Heart right ventricle (tissue), 16 donors: ENCODE data around the gene MAP3K2. TPM values are rescaled to one million over a fixed set of nuclear protein-coding genes. Genes with fewer than 3 reads are reported as not detected.

ENCODE experiments used
- ATAC-seq, 8 donors: fragments of 200-7000 bp; cut with Tn5 transposase; one replicate each; pipeline ENCODE4 v1.9.1; 2020; ENCODE audit warnings: mild to moderate bottlenecking in 8 of 8, moderate library complexity in 8 of 8, moderate number of reproducible peaks in 1 of 8
- DNase-seq, 2 donors: peaks; one replicate each; pipeline ENCODE4 v3.0.0-alpha.2; 2020
- H3K27ac ChIP-seq, 10 donors: fragments of 200-600 bp; sonication (generic) in 2 of 10; one replicate each; pipeline versions ENCODE4 v1.5.0 to v1.8.0; 2020 to 2022; ENCODE audit warnings: mild to moderate bottlenecking in 3 of 10
- H3K27me3 ChIP-seq, 7 donors: fragments of 200-600 bp; one replicate each; pipeline ENCODE4 v1.8.0; 2021 to 2022; ENCODE audit warnings: mild to moderate bottlenecking in 2 of 7
- H3K36me3 ChIP-seq, 9 donors: fragments of 200-600 bp; sonication (generic) in 1 of 9; one replicate each; pipeline versions ENCODE4 v1.5.0 to v1.8.0; 2020 to 2022; ENCODE audit warnings: mild to moderate bottlenecking in 2 of 9
- H3K4me1 ChIP-seq, 9 donors: fragments of 200-600 bp; sonication (generic) in 1 of 9; one replicate each; pipeline versions ENCODE4 v1.5.0 to v1.8.0; 2020 to 2022; ENCODE audit warnings: mild to moderate bottlenecking in 4 of 9
- H3K4me3 ChIP-seq, 10 donors: fragments of 200-600 bp; sonication (generic) in 2 of 10; one replicate each; pipeline versions ENCODE4 v1.5.0 to v1.8.0; 2020 to 2022; ENCODE audit warnings: mild to moderate bottlenecking in 7 of 10, moderate library complexity in 2 of 10
- H3K9me3 ChIP-seq, 11 donors: fragments of 200-600 bp in 10 of 11; sonication (generic) in 2 of 11; one replicate each; pipeline versions ENCODE4 v1.5.0 to v1.8.0; 2013 to 2022; ENCODE audit warnings: mild to moderate bottlenecking in 2 of 11, control low read depth in 1 of 11, moderate library complexity in 1 of 11
- WGBS, 2 donors: extraction: QIAGEN DNeasy Blood & Tissue Kit; methylation state at CpG; one replicate each; pipeline ENCODE4 v1.1.7; 2013; ENCODE audit warnings: inconsistent platforms in 1 of 2; 5-methylcytosine and 5-hydroxymethylcytosine counted together
- intact Hi-C, 10 donors: fragments of 100-400 bp; cut with DNase I; formaldehyde crosslinking; loops; one replicate each; pipeline versions ENCODE4 v1.11.1 to v1.14.2; 2022
- polyA plus RNA-seq, 2 donors: library from polyadenylated mRNA; stranded (reverse); fragments of 200-250 nt; gene quantifications; one replicate each; pipeline ENCODE4 v1.2.3, GENCODE V29; 2013
- total RNA-seq, 10 donors: library from RNA; stranded (reverse); fragmentation: NEBNext Ultra II Directional in 3 of 10; extraction: Animal tissue kit (Norgen Biotek cat#: 25700) in 3 of 10; gene quantifications; one replicate each; pipeline versions ENCODE4 v1.2.1 to v1.2.4, GENCODE V29; 2021 to 2023
- TF ChIP-seq, protein P1 (sequence below), 9 donors: fragments of 200-600 bp; sonication (generic) in 2 of 9; IDR thresholded peaks; one replicate each; pipeline versions ENCODE4 v1.5.0 to v1.8.0; 2021 to 2022; ENCODE audit warnings: antibody characterized with exemption in 9 of 9, mild to moderate bottlenecking in 5 of 9, moderate library complexity in 1 of 9
- donor health status: Arrhythmogenic right ventricular cardiomyopathy.
- donor health status: ischemic (EF 13 %, LVEDD 7.1; RV severe dilation, severe dysfunction).
- donor health status: healthy with polysubstance abuse.
- donor health status: DM: no; HTN: yes; CAD: no.
- donor health status: DM: no; HTN: no; CAD: no.
- donor health status: ischemic (EF 25% LVEDD 6.9; RV normal size, moderate dysfunction).
- donor health status: ischemic (EF 25% LVEDD 5.7; RV mildly dilated, moderate dysfunction).
- donor health status: healthy.
- donor health status: DM: yes; HTN: yes; CAD: no.
- donor health status: Ischemic cardiomyopathy.
- donor health status: ischemic (EF 35%, LVEDD 5.7; RV mildly dilated, moderate dysfunction).
- donor health status: nonischemic (EF 11% LVEDD 7.7; RV severe dilation, severe dysfunction).
- donor health status: DM: yes; HTN: yes; CAD: no.
- donor health status: PGD.
- donor health status: ischemic (EF 29% LVEDD 5.4; RV normal size, mild dysfunction).
- donor health status: nonischemic (EF 23%, LVEDD 6.1; RV moderate dilation, normal function).

Gene MAP3K2
- total and polyA plus RNA-seq, 12 donors: 2.9 to 30.9 (median 25.2) TPM

- no peaks in the 10 kb centered on the region for H3K27me3 ChIP-seq
- intact Hi-C loops: no loop called here
- TF ChIP-seq, protein P1, sequence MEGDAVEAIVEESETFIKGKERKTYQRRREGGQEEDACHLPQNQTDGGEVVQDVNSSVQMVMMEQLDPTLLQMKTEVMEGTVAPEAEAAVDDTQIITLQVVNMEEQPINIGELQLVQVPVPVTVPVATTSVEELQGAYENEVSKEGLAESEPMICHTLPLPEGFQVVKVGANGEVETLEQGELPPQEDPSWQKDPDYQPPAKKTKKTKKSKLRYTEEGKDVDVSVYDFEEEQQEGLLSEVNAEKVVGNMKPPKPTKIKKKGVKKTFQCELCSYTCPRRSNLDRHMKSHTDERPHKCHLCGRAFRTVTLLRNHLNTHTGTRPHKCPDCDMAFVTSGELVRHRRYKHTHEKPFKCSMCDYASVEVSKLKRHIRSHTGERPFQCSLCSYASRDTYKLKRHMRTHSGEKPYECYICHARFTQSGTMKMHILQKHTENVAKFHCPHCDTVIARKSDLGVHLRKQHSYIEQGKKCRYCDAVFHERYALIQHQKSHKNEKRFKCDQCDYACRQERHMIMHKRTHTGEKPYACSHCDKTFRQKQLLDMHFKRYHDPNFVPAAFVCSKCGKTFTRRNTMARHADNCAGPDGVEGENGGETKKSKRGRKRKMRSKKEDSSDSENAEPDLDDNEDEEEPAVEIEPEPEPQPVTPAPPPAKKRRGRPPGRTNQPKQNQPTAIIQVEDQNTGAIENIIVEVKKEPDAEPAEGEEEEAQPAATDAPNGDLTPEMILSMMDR (IDR thresholded peaks at IDR 0.05): no peak
- WGBS, 2 donors: 92 to 93% methylated on average over 3 of the region's 3 CpGs
- H3K27ac ChIP-seq: no peak overlapping the region
- H3K36me3 ChIP-seq: peaks cover 0 to 100% (median 57%) of the 10 kb centered on the region in 9 donors
- peaks cover 0 to 5% (median 0%) of the 10 kb centered on the region in 9 donors for H3K4me1 ChIP-seq
- DNase-seq: no peak
- H3K9me3 ChIP-seq: no peaks in the 10 kb centered on the region
- ATAC-seq: no peak
- H3K4me3 ChIP-seq: no peak overlapping the region
Measured at GRCh38 chr2:127310980-127311379, 76.8 kb downstream of the MAP3K2 start.

GRCh38 chr2:127309468-127309867 lies 78.3 kb downstream of the MAP3K2 start:
- Histone ChIP-seq H3K4me1 (peaks cover 0 to 5% (median 0%) of the 10 kb centered on the region in 9 donors), H3K4me3 (no peak overlapping the region), H3K9me3 (no peaks in the 10 kb centered on the region), H3K36me3 (peaks cover 0 to 100% (median 42%) of the 10 kb centered on the region in 9 donors), H3K27me3 (no peaks in the 10 kb centered on the region), H3K27ac (no peak overlapping the region)
- intact Hi-C loops: no loop called here
- ATAC-seq (no peak), DNase-seq (no peak)
- WGBS, 2 donors: 92 to 94% methylated on average over 4 of the region's 4 CpGs
- TF ChIP-seq, protein P1 (IDR thresholded peaks at IDR 0.05): no peak

- TF ChIP-seq, protein P1 (IDR thresholded peaks at IDR 0.05): no peak
- intact Hi-C loops: no loop called here
Measured at GRCh38 chr2:127308586-127309138, 79.1 kb downstream of the MAP3K2 start.

DNA sequence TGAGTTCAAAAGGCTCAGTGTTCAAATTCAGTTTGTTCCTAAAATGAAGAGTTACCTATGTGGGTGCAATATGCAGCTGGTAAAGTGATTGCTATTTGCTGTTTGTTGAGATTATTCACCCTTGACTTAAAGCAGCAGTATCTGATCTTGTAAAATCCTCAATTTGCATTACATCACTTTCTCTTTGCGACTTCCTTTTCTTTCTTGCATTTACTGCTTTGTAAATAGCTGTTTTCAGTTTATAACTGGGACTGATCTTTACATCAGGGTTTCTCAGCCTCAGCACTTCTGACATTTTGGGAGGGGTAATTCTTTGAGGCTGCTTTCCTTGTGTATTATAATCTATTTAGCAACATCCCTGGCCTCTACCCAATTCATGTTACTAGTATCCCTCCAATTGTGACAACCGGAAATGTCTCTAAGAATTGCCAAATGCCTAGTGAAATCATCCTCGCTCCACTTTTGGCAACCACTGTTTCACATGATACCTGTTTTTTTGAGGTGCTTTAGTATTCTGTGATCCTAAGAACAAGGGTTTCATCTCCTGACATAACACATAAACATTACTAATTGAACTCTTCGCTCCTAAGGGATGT lies 81.7 kb downstream of the MAP3K2 start:
- intact Hi-C loops: no loop called here
- peaks cover 0 to 90% (median 20%) of the 10 kb centered on the region in 9 donors for H3K36me3 ChIP-seq
- ATAC-seq: no peak
- TF ChIP-seq, protein P1 (IDR thresholded peaks at IDR 0.05): no peak
- H3K4me1 ChIP-seq: no peaks in the 10 kb centered on the region
- H3K4me3 ChIP-seq: no peak overlapping the region
- H3K27ac ChIP-seq: peak overlapping the region in 1 of 10 donors; percentile 5
- no peaks in the 10 kb centered on the region for H3K9me3 ChIP-seq
- no peaks in the 10 kb centered on the region for H3K27me3 ChIP-seq
- DNase-seq: no peak
- WGBS, 2 donors: 88 to 89% methylated on average over 4 of the region's 4 CpGs

More at GRCh38 chr2:127308586-127309138, 79.1 kb downstream of the MAP3K2 start:
- no peaks in the 10 kb centered on the region for H3K27me3 ChIP-seq
- no peaks in the 10 kb centered on the region for H3K9me3 ChIP-seq
- H3K27ac ChIP-seq: no peak overlapping the region
- ATAC-seq (no peak), DNase-seq (no peak)
- peaks cover 0 to 1% (median 0%) of the 10 kb centered on the region in 9 donors for H3K4me1 ChIP-seq
- no peak overlapping the region for H3K4me3 ChIP-seq
- H3K36me3 ChIP-seq: peaks cover 0 to 100% (median 34%) of the 10 kb centered on the region in 9 donors
- 89 to 91% methylated on average over 7 of the region's 7 CpGs for WGBS, 2 donors
